ENCODE measurements around the gene CRYAA. TPM values are rescaled to one million over a fixed set of nuclear protein-coding genes. Genes with fewer than 3 reads are reported as not detected.

Gene CRYAA
- total RNA-seq, 1 donor from 2014 or later, result not detected

- no peak for DNase-seq (ENCODE audit: low read depth, low spot score)
Measured at GRCh38 chr21:43201491-43201890, 32.7 kb downstream of the CRYAA start.

GRCh38 chr21:43203591-43203990 lies 34.8 kb downstream of the CRYAA start:
- DNase-seq (ENCODE audit: low read depth, low spot score), result no peak

GRCh38 chr21:43204638-43205037 lies 35.8 kb downstream of the CRYAA start:
- no peak for DNase-seq (ENCODE audit: low read depth, low spot score)

GRCh38 chr21:43206231-43207042 lies 37.6 kb downstream of the CRYAA start:
- no peak for DNase-seq (ENCODE audit: low read depth, low spot score)

DNA sequence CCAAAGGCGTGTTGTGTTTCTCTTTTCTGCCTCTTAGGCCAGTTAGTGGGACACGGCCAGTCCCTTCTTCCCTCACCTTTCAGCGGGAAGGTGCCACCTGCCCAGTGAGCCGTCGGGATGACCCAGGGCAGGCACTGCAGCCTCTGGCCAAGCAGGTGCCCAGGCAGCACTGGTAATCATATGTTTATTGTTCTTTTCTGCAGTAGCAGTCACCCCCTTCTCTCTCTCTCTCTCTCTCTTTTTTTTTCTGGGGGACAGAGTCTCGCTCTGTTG lies 38.2 kb downstream of the CRYAA start:
- no peak for DNase-seq (ENCODE audit: low read depth, low spot score)

- DNase-seq (ENCODE audit: low read depth, low spot score), result no peak
Measured at GRCh38 chr21:43207868-43208267, 39.1 kb downstream of the CRYAA start.

GRCh38 chr21:43208561-43209332 lies 39.9 kb downstream of the CRYAA start:
- DNase-seq (ENCODE audit: low read depth, low spot score), result no peak

GRCh38 chr21:43209575-43210453 lies 41.0 kb downstream of the CRYAA start:
- DNase-seq (ENCODE audit: low read depth, low spot score), result no peak

DNA sequence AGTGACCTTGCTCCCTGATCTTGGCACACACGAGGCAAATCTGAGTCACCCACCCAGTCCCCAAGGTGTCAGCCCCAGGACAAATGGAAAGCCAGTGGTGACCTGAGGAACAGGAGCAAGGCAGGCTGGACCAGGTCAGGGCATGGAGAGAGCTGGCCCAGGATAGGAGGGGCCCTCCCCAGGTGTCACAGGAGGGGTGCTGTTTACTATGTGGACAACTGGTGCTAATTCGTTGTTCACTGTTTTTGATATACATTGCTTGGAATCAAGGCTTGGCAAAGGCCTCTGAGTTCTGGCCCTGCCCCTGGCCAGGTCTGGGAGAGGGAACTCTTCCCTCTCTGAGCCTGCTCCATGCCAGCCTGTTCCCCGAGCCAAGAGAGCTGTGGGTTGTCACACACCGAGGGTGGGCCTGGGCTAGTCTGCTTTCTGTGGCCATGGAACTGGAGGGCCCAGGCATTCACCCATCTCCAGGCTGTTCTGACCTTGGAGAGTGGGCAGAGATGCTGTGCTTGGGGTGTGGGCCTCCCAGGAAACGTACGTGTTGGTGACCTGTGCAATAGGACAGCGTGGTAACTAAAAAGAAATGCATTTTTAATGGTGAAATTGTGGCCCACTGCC lies 41.8 kb downstream of the CRYAA start:
- DNase-seq (ENCODE audit: low read depth, low spot score), result no peak

GRCh38 chr21:43211072-43211759 lies 42.4 kb downstream of the CRYAA start:
- DNase-seq (ENCODE audit: low read depth, low spot score), result no peak

- no peak for DNase-seq (ENCODE audit: low read depth, low spot score)
Measured at GRCh38 chr21:43211760-43212115, 42.9 kb downstream of the CRYAA start.

Other genes starting within 250 kb of the CRYAA start
- gene ERVH48-1, start 243.4 kb upstream of the CRYAA start, total RNA-seq, result not detected in 2 replicates
- 20.9 and 45.4 TPM in 2 replicates for gene PKNOX1, start 194.4 kb upstream of the CRYAA start, total RNA-seq
- gene CBS, start 93.2 kb upstream of the CRYAA start, total RNA-seq, result 53.9 and 82.4 TPM in 2 replicates
- 52.6 and 56.7 TPM in 2 replicates for gene U2AF1, start 61.4 kb upstream of the CRYAA start, total RNA-seq